Spleen (tissue), 7 donors: Measurements from ENCODE around the gene OGG1.

Experiments
- POLR2A ChIP-seq, 3 donors: fragments of 450-650 bp; IDR thresholded peaks; one replicate each; pipeline ENCODE4 v1.5.1; 2017; ENCODE audit warnings: antibody characterized with exemption in 3 of 3, mild to moderate bottlenecking in 1 of 3
- TF ChIP-seq, protein P1 (sequence below), 11 experiments: fragments of 200-600 bp in 7 of 11; fragments of 450-650 bp in 4 of 11; sonication (generic) in 4 of 11; IDR thresholded peaks in 8 of 11; conservative IDR thresholded peaks in 3 of 11; 1 replicate in 7 of 11; 2 replicates in 4 of 11; pipeline versions ENCODE4 v1.4.0 to v1.8.0; 2016 to 2021; ENCODE audit warnings: antibody characterized with exemption in 11 of 11, inconsistent platforms in 4 of 11, mild to moderate bottlenecking in 1 of 11
- donor health status: DM: no; HTN: no; CAD: no; lungs with moderate emphysema.
- donor health status: DM: no; HTN: no; CAD: no.
- donor health status: DM: no; HTN: no; CAD: no.

DNA sequence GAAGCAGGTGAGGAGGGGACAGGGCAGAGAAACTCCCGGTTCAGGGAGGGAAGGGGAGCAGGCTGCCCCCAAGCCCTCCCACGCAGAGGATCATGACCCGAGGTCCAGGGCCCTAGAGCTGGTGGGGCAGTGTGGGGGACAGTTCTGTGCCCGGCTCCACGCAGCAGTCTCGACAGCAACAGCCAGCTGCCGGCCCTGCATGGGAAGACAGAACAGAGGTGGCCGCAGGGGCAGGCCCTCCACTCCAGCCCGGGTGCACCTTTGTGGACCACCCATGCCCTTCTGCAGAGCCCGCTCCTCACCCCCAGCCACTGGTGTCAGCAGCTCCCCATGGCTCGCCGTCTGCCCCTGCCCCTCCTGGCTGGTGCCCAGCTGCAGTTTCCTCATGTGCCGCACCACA is 7.7 kb downstream of the OGG1 start:
- TF ChIP-seq, protein P1, sequence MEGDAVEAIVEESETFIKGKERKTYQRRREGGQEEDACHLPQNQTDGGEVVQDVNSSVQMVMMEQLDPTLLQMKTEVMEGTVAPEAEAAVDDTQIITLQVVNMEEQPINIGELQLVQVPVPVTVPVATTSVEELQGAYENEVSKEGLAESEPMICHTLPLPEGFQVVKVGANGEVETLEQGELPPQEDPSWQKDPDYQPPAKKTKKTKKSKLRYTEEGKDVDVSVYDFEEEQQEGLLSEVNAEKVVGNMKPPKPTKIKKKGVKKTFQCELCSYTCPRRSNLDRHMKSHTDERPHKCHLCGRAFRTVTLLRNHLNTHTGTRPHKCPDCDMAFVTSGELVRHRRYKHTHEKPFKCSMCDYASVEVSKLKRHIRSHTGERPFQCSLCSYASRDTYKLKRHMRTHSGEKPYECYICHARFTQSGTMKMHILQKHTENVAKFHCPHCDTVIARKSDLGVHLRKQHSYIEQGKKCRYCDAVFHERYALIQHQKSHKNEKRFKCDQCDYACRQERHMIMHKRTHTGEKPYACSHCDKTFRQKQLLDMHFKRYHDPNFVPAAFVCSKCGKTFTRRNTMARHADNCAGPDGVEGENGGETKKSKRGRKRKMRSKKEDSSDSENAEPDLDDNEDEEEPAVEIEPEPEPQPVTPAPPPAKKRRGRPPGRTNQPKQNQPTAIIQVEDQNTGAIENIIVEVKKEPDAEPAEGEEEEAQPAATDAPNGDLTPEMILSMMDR (IDR thresholded peaks at IDR 0.05 in 8 of 11, conservative IDR thresholded peaks at IDR 0.05 in 3 of 11) = no peak
- no peak for TF ChIP-seq POLR2A (IDR thresholded peaks at IDR 0.05)
